ENCODE data around the gene CCDC158.

CCDC158 gene

GRCh38 chr4:76406081-76406480 lies 14.9 kb downstream of the CCDC158 start:
- Histone ChIP-seq H3K9me3 (ENCODE audit: insufficient read depth, low read length) (no peaks in the 10 kb centered on the region), H3K4me3 (ENCODE audit: insufficient read length, low read depth) (no peak overlapping the region), H3K9ac (ENCODE audit: insufficient read length, low read depth) (no peak overlapping the region), H3K27me3 (ENCODE audit: insufficient read depth, insufficient read length) (no peaks in the 10 kb centered on the region), H3K4me1 (ENCODE audit: insufficient read depth, insufficient read length) (no peaks in the 10 kb centered on the region), H3K36me3 (ENCODE audit: insufficient read depth, insufficient read length, low read length) (no peaks in the 10 kb centered on the region)
- TF ChIP-seq YY1 (IDR thresholded peaks at IDR 0.05; ENCODE audit: insufficient read depth, insufficient read length) (no peak), ZNF274 (IDR thresholded peaks at IDR 0.05; ENCODE audit: low read depth, low read length) (no peak), SUZ12 (IDR thresholded peaks at IDR 0.05; ENCODE audit: extremely low read depth, insufficient read depth, insufficient read length) (no peak)
- DNase-seq (ENCODE audit: low read depth, low spot score) = no peak

- no peak for DNase-seq (ENCODE audit: low read depth, low spot score)
- Histone ChIP-seq H3K9ac (ENCODE audit: insufficient read length, low read depth) (no peak overlapping the region), H3K4me3 (ENCODE audit: insufficient read length, low read depth) (no peak overlapping the region), H3K4me1 (ENCODE audit: insufficient read depth, insufficient read length) (no peaks in the 10 kb centered on the region), H3K27me3 (ENCODE audit: insufficient read depth, insufficient read length) (no peaks in the 10 kb centered on the region), H3K36me3 (ENCODE audit: insufficient read depth, insufficient read length, low read length) (no peaks in the 10 kb centered on the region), H3K9me3 (ENCODE audit: insufficient read depth, low read length) (no peaks in the 10 kb centered on the region)
- no peak for TF ChIP-seq SUZ12 (IDR thresholded peaks at IDR 0.05; ENCODE audit: extremely low read depth, insufficient read depth, insufficient read length)
- no peak for TF ChIP-seq YY1 (IDR thresholded peaks at IDR 0.05; ENCODE audit: insufficient read depth, insufficient read length)
- TF ChIP-seq ZNF274 (IDR thresholded peaks at IDR 0.05; ENCODE audit: low read depth, low read length) = no peak
Observed at GRCh38 chr4:76401654-76402053, 19.3 kb downstream of the CCDC158 start.

DNA sequence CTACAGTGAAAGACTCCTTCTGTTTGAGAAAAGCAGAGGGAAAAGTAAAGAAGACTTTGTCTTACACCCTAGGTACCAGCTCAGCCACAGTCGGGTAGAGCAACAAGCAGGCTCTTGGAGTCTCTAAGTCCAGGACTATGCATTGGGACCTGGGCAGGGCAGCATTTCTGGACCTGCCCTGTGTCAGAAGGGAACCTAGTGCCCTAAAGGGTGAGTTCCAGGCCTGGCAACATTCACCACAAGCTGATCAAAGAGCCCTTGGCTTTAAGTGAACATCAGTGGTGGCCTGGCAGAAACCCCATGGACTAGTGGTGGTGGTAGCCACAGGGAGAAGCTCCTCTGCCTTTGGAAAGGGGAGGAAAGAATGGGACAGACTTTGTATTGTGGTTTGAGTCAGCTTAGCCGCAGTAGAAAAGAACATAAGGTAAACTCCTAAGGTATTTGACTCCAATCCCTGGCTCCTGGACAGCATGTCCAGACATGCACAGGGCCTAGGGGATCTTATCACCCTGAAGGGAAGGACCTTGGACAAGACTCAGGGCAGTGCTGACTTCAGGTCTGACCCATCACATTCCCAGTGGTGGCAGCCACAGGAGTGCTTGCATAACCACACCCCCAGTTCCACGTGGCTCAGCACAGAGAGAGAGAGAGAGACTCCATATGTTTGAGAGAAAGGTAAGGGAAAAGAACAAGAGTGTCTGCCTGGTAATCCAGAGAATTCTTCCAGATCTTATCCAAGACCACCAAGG lies 32.6 kb downstream of the CCDC158 start:
- no peak overlapping the region for H3K9ac ChIP-seq (ENCODE audit: insufficient read length, low read depth)
- TF ChIP-seq YY1 (IDR thresholded peaks at IDR 0.05; ENCODE audit: insufficient read depth, insufficient read length) (no peak), ZNF274 (IDR thresholded peaks at IDR 0.05; ENCODE audit: low read depth, low read length) (no peak), SUZ12 (IDR thresholded peaks at IDR 0.05; ENCODE audit: extremely low read depth, insufficient read depth, insufficient read length) (no peak)
- H3K4me3 ChIP-seq (ENCODE audit: insufficient read length, low read depth) = no peak overlapping the region
- H3K27me3 ChIP-seq (ENCODE audit: insufficient read depth, insufficient read length) = no peaks in the 10 kb centered on the region
- DNase-seq (ENCODE audit: low read depth, low spot score) = no peak
- H3K4me1 ChIP-seq (ENCODE audit: insufficient read depth, insufficient read length) = no peaks in the 10 kb centered on the region
- no peaks in the 10 kb centered on the region; the same call in 1 of the 2 replicates for H3K9me3 ChIP-seq (ENCODE audit: insufficient read depth, low read length)
- H3K36me3 ChIP-seq (ENCODE audit: insufficient read depth, insufficient read length, low read length) = no peaks in the 10 kb centered on the region

GRCh38 chr4:76386566-76387305 lies 34.2 kb downstream of the CCDC158 start:
- no peaks in the 10 kb centered on the region for H3K36me3 ChIP-seq (ENCODE audit: insufficient read depth, insufficient read length, low read length)
- no peak overlapping the region for H3K9ac ChIP-seq (ENCODE audit: insufficient read length, low read depth)
- H3K27me3 ChIP-seq (ENCODE audit: insufficient read depth, insufficient read length) = no peaks in the 10 kb centered on the region
- no peak for DNase-seq (ENCODE audit: low read depth, low spot score)
- no peak overlapping the region for H3K4me3 ChIP-seq (ENCODE audit: insufficient read length, low read depth)
- no peaks in the 10 kb centered on the region for H3K4me1 ChIP-seq (ENCODE audit: insufficient read depth, insufficient read length)
- H3K9me3 ChIP-seq (ENCODE audit: insufficient read depth, low read length) = peaks cover 14% of the 10 kb centered on the region; the same call in 1 of the 2 replicates
- no peak for TF ChIP-seq YY1 (IDR thresholded peaks at IDR 0.05; ENCODE audit: insufficient read depth, insufficient read length)
- no peak for TF ChIP-seq SUZ12 (IDR thresholded peaks at IDR 0.05; ENCODE audit: extremely low read depth, insufficient read depth, insufficient read length)
- no peak for TF ChIP-seq ZNF274 (IDR thresholded peaks at IDR 0.05; ENCODE audit: low read depth, low read length)

DNA sequence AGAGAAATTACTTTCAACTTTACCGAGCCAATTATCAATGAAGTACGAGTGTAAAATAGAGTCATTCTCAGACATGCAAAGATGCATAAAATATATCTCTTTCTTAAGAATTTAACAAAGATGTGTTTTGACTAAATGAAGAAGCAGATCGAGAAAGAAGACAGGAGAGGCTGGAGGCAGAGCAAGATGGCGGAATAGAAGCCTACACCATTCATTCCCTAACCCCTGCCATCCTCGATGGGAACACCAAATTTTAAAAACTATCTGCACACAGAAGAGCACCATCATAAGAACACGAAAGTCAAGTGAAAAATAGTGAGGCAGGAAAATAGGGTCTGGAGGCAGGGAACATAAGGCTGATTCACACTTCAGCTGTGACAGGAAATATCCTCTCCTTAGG lies 35.0 kb downstream of the CCDC158 start:
- Histone ChIP-seq H3K36me3 (ENCODE audit: insufficient read depth, insufficient read length, low read length) (no peaks in the 10 kb centered on the region), H3K4me1 (ENCODE audit: insufficient read depth, insufficient read length) (no peaks in the 10 kb centered on the region), H3K4me3 (ENCODE audit: insufficient read length, low read depth) (no peak overlapping the region), H3K27me3 (ENCODE audit: insufficient read depth, insufficient read length) (no peaks in the 10 kb centered on the region), H3K9ac (ENCODE audit: insufficient read length, low read depth) (no peak overlapping the region), H3K9me3 (ENCODE audit: insufficient read depth, low read length) (peaks cover 21% of the 10 kb centered on the region; the same call in 1 of the 2 replicates)
- TF ChIP-seq ZNF274 (IDR thresholded peaks at IDR 0.05; ENCODE audit: low read depth, low read length) (no peak), SUZ12 (IDR thresholded peaks at IDR 0.05; ENCODE audit: extremely low read depth, insufficient read depth, insufficient read length) (no peak), YY1 (IDR thresholded peaks at IDR 0.05; ENCODE audit: insufficient read depth, insufficient read length) (no peak)
- DNase-seq (ENCODE audit: low read depth, low spot score) = no peak

DNA sequence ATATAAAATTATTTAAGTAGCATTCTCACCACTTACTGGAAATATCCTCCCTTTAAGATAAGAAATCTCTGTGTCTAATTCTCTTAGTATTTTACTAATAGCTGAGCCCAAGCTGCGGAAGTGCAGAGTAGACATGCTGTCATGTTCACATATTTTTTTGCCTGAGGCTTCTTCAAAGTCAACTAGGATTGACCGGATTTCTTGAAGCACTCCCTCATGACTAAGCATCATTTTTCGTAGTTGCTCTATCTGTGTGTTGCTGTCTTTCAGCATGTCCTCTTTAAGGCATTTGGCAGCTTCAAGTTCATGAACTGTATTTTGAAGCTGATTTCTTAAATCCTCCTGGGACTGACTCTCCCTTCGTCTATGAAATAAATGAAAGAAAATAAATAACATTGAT lies 36.9 kb downstream of the CCDC158 start:
- Histone ChIP-seq H3K4me3 (ENCODE audit: insufficient read length, low read depth) (no peak overlapping the region), H3K4me1 (ENCODE audit: insufficient read depth, insufficient read length) (no peaks in the 10 kb centered on the region), H3K9ac (ENCODE audit: insufficient read length, low read depth) (no peak overlapping the region), H3K27me3 (ENCODE audit: insufficient read depth, insufficient read length) (no peaks in the 10 kb centered on the region), H3K9me3 (ENCODE audit: insufficient read depth, low read length) (peaks cover 39% of the 10 kb centered on the region; the same call in 1 of the 2 replicates), H3K36me3 (ENCODE audit: insufficient read depth, insufficient read length, low read length) (no peaks in the 10 kb centered on the region)
- no peak for TF ChIP-seq ZNF274 (IDR thresholded peaks at IDR 0.05; ENCODE audit: low read depth, low read length)
- no peak for TF ChIP-seq SUZ12 (IDR thresholded peaks at IDR 0.05; ENCODE audit: extremely low read depth, insufficient read depth, insufficient read length)
- no peak for DNase-seq (ENCODE audit: low read depth, low spot score)

DNA sequence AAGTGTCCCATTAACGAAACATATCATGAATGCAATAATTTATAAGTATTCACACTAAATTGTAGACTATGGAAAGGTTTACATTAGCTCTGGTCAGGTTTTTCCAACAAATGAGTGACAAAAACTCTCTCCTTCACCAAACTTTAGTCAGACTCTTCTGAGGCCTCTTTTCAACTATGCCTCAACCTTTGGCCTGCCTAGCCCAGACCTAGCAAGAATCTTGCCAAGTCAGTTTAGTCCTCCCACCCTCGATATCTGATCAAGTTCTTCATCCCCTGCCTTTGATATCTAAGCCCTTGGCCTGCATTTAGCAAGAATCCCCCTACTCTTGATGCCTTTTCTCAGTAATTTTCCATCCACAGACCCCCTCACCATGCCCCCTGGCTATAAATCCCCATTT lies 37.9 kb downstream of the CCDC158 start:
- H3K4me3 ChIP-seq (ENCODE audit: insufficient read length, low read depth) = no peak overlapping the region
- no peak overlapping the region for H3K9ac ChIP-seq (ENCODE audit: insufficient read length, low read depth)
- H3K4me1 ChIP-seq (ENCODE audit: insufficient read depth, insufficient read length) = no peaks in the 10 kb centered on the region
- TF ChIP-seq SUZ12 (IDR thresholded peaks at IDR 0.05; ENCODE audit: extremely low read depth, insufficient read depth, insufficient read length) (no peak), ZNF274 (IDR thresholded peaks at IDR 0.05; ENCODE audit: low read depth, low read length) (no peak), YY1 (IDR thresholded peaks at IDR 0.05; ENCODE audit: insufficient read depth, insufficient read length) (no peak)
- no peaks in the 10 kb centered on the region for H3K27me3 ChIP-seq (ENCODE audit: insufficient read depth, insufficient read length)
- no peak for DNase-seq (ENCODE audit: low read depth, low spot score)
- H3K9me3 ChIP-seq (ENCODE audit: insufficient read depth, low read length) = peaks cover 40% of the 10 kb centered on the region; the same call in 1 of the 2 replicates
- H3K36me3 ChIP-seq (ENCODE audit: insufficient read depth, insufficient read length, low read length) = no peaks in the 10 kb centered on the region
